DND-41 (cell line): ENCODE measurements around the gene CTSV.
"Not testable (repeated sequence)": the region's sequence is repeated elsewhere in the genome, so short reads cannot be mapped to it uniquely, and the experiment has no call there.

Experiments
- ATAC-seq: fragments of 200-7000 bp; cut with Tn5 transposase; 3 replicates; pipeline ENCODE4 v1.9.1; 2021; ENCODE audit warnings: low read depth; ENCODE audit not compliant: insufficient read depth
- DNase-seq: peaks from one replicate; pipeline ENCODE4 v3.0.0-alpha.2; 2020
- H2AFZ ChIP-seq: 2 replicates; pipeline ENCODE4 v1.6.0; 2012; ENCODE audit warnings: low read depth, low read length
- H3K27ac ChIP-seq: 2 replicates; pipeline ENCODE4 v1.5.1; 2012; ENCODE audit warnings: low read length, inconsistent platforms
- H3K27me3 ChIP-seq: fragments of 200-600 bp; sonication (generic); 2 replicates; pipeline ENCODE4 v1.6.0; 2012; ENCODE audit warnings: low read length, mild to moderate bottlenecking, inconsistent platforms; ENCODE audit not compliant: insufficient read depth, poor library complexity
- H3K36me3 ChIP-seq: 2 replicates; pipeline ENCODE4 v1.5.1; 2012; ENCODE audit warnings: low read length, inconsistent platforms; ENCODE audit not compliant: insufficient read depth
- H3K4me1 ChIP-seq: 2 replicates; pipeline ENCODE4 v1.5.1; 2012; ENCODE audit warnings: mild to moderate bottlenecking, low read length; ENCODE audit not compliant: insufficient read depth
- H3K4me2 ChIP-seq: 2 replicates; pipeline ENCODE4 v1.6.0; 2012; ENCODE audit warnings: mild to moderate bottlenecking, moderate library complexity, low read length, inconsistent platforms; ENCODE audit not compliant: insufficient read depth
- H3K4me3 ChIP-seq, 2 experiments: fragments of 200-600 bp in 1 of 2; shearing (Covaris generic) in 1 of 2; 2 replicates each; pipeline ENCODE4 v1.5.1; 2012 to 2016; ENCODE audit warnings: inconsistent platforms in 2 of 2, low read length in 2 of 2, mild to moderate bottlenecking in 2 of 2, low read depth in 1 of 2, moderate library complexity in 1 of 2
- H3K79me2 ChIP-seq: 2 replicates; pipeline ENCODE4 v1.6.0; 2012; ENCODE audit warnings: low read length, inconsistent platforms; ENCODE audit not compliant: insufficient read depth
- H3K9ac ChIP-seq: 2 replicates; pipeline ENCODE4 v1.6.0; 2012; ENCODE audit warnings: low read depth, mild to moderate bottlenecking, inconsistent platforms, low read length, moderate library complexity
- H3K9me3 ChIP-seq: 2 replicates; pipeline ENCODE4 v1.5.1; 2012; ENCODE audit warnings: low read length, moderate library complexity, mild to moderate bottlenecking, inconsistent platforms; ENCODE audit not compliant: insufficient read depth, severe bottlenecking
- H4K20me1 ChIP-seq: 2 replicates; pipeline ENCODE4 v1.6.0; 2012; ENCODE audit warnings: low read length; ENCODE audit not compliant: insufficient read depth
- CTCF ChIP-seq: IDR thresholded peaks from 2 replicates; pipeline ENCODE4 v1.5.1; 2012; ENCODE audit warnings: borderline replicate concordance, low read length, moderate library complexity, mild to moderate bottlenecking; ENCODE audit not compliant: poor library complexity, severe bottlenecking; ENCODE audit errors: extremely low read depth
- EZH2 ChIP-seq: IDR thresholded peaks from 3 replicates; pipeline ENCODE4 v1.6.1; 2012; ENCODE audit warnings: borderline replicate concordance, low read depth, mild to moderate bottlenecking, moderate library complexity, low read length, inconsistent platforms; ENCODE audit not compliant: severe bottlenecking

Gene CTSV

DNA sequence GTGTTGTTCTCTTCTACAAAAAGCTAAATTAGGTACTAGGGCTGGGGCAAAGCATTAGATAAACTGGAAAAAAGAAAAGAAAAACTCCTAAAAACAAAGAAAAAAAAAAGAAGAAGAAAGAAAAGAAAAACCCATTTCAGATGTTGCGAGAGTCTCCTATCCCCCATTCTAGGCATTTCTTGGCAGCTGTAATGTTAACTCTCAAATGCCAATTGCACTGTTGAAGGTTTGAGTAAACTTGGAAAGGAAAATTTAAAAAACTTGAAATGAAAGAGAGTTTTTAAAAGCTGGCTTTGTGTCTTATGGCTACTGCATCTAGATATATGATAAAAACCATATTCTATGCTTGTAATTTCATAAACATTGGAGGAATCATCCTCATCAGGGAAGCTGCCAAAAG lies 34.6 kb upstream of the CTSV start:
- H3K36me3 ChIP-seq, result no peaks in the 10 kb centered on the region
- ATAC-seq (no peak), DNase-seq (no peak)
- no peak overlapping the region for H3K4me3 ChIP-seq
- H3K4me2 ChIP-seq, result no peak overlapping the region
- H3K27me3 ChIP-seq, result no peaks in the 10 kb centered on the region
- no peak overlapping the region for H2AFZ ChIP-seq
- H3K79me2 ChIP-seq, result no peaks in the 10 kb centered on the region
- H3K9ac ChIP-seq, result no peak overlapping the region
- H3K9me3 ChIP-seq, result no peaks in the 10 kb centered on the region
- TF ChIP-seq CTCF (no peak), EZH2 (no peak)
- no peak overlapping the region for H3K27ac ChIP-seq
- H3K4me1 ChIP-seq, result no peaks in the 10 kb centered on the region
- no peaks in the 10 kb centered on the region for H4K20me1 ChIP-seq

DNA sequence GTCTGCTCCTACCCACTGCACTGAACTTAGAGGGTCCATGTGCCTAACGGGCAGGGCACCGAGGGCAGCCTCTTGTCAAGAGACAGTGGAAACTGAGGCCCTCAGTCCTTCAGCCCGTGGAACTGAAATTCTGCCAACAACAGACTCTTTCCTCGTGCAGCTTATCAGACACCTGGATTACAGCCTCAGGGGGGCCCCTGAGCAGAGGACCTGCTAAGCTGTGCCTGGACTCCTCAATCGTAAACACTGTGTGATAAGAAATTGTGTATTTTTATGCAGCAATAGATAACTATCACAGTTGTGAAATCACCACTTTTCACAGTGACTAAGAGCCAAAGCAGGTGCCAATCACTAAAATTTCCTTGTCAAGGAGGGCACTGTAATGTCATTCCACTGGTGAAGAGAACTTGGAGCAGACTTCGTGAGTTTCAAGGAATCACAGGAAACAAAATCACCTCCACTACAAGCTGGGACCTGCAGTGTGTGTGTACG lies 33.4 kb upstream of the CTSV start:
- Histone ChIP-seq H3K9me3 (no peaks in the 10 kb centered on the region), H3K4me2 (no peak overlapping the region), H3K27ac (no peak overlapping the region), H3K36me3 (no peaks in the 10 kb centered on the region), H3K4me1 (no peaks in the 10 kb centered on the region), H4K20me1 (no peaks in the 10 kb centered on the region), H2AFZ (no peak overlapping the region), H3K9ac (no peak overlapping the region), H3K79me2 (no peaks in the 10 kb centered on the region), H3K4me3 (no peak overlapping the region), H3K27me3 (no peaks in the 10 kb centered on the region)
- no peak for ATAC-seq
- DNase-seq, result no peak
- TF ChIP-seq CTCF (no peak), EZH2 (no peak)

GRCh38 chr9:97070325-97070724 lies 31.4 kb upstream of the CTSV start:
- not testable (repeated sequence) for H3K4me3 ChIP-seq, H3K79me2 ChIP-seq, H3K4me2 ChIP-seq, ATAC-seq, H3K36me3 ChIP-seq, H3K4me1 ChIP-seq, H3K9me3 ChIP-seq, H4K20me1 ChIP-seq, H3K27ac ChIP-seq, H2AFZ ChIP-seq, H3K27me3 ChIP-seq, DNase-seq, H3K9ac ChIP-seq

DNA sequence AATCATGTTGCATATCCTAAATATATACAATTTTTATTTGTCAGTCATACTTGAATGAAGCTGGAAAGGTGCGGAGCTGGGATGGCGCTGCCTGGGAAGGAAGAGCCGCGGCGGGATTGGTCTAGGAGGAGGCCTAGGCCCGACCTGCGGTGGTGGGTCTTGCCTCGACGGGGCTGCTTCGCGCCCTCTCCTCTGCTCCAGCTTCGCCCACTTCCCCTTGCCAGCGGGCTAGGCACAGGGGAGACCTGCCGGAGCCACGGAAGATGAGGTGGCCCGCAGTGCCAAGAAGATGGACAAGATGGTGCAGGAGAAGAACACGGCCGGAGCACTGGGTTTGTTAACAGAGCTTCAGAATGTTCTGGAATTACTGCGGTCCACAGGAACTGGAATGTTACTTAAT lies 28.5 kb upstream of the CTSV start:
- H3K36me3 ChIP-seq, result no peaks in the 10 kb centered on the region
- H3K27ac ChIP-seq, result no peak overlapping the region
- H3K9ac ChIP-seq, result no peak overlapping the region
- ATAC-seq, result no peak
- H2AFZ ChIP-seq, result no peak overlapping the region
- no peak for DNase-seq
- no peaks in the 10 kb centered on the region for H3K27me3 ChIP-seq
- TF ChIP-seq CTCF, result no peak
- no peak for TF ChIP-seq EZH2
- no peaks in the 10 kb centered on the region for H3K9me3 ChIP-seq
- no peak overlapping the region for H3K4me2 ChIP-seq
- no peaks in the 10 kb centered on the region for H3K4me1 ChIP-seq
- H3K4me3 ChIP-seq, result no peak overlapping the region
- H4K20me1 ChIP-seq, result no peaks in the 10 kb centered on the region
- no peaks in the 10 kb centered on the region for H3K79me2 ChIP-seq
